ENCODE data around the gene GPC3. TPM values are rescaled to one million over a fixed set of nuclear protein-coding genes. Genes with fewer than 3 reads are reported as not detected.

The GPC3 gene
- polyA plus RNA-seq, 1 of the 3 experiments (the other 2 are of a cell fraction), result 1.4 TPM

GRCh38 chrX:133594156-133594555 is 391.2 kb downstream of the GPC3 start:
- H3K9me3 ChIP-seq, result no peaks in the 10 kb centered on the region
- no peak overlapping the region for H3K9ac ChIP-seq
- ChIA-PET CTCF (interaction anchor here (1.1 kb wide), 1 partner anchor 9 kb away, joined by 4 read pairs; no protein-coding TSS in a partner anchor), POLR2A (no interaction called here)
- H3K27me3 ChIP-seq (ENCODE audit: insufficient read depth), result no peaks in the 10 kb centered on the region; the same call in 1 of the 2 replicates
- no peak overlapping the region for H3K4me2 ChIP-seq
- TF ChIP-seq TCF12 (IDR thresholded peaks at IDR 0.05) (no peak), FOXM1 (IDR thresholded peaks at IDR 0.05; ENCODE audit: low read depth) (no peak), GATA2 (CRISPR knock-in tag; IDR thresholded peaks at IDR 0.05) (no peak), MEF2A (IDR thresholded peaks at IDR 0.05; ENCODE audit: borderline replicate concordance, low read depth) (no peak), TEAD4 (IDR thresholded peaks at IDR 0.05; ENCODE audit: borderline replicate concordance, insufficient read depth) (no peak), RXRA (IDR thresholded peaks at IDR 0.05; ENCODE audit: borderline replicate concordance, low read depth) (no peak), ELF1 (IDR thresholded peaks at IDR 0.05) (no peak), SMC3 (IDR thresholded peaks at IDR 0.05; ENCODE audit: low read depth, low read length) (no peak), RCOR1 (IDR thresholded peaks at IDR 0.05; ENCODE audit: low read length) (no peak), RAD21 (IDR thresholded peaks at IDR 0.05; ENCODE audit: low read length) (no peak), FOSL2 (IDR thresholded peaks at IDR 0.05; ENCODE audit: borderline replicate concordance, low read depth) (no peak), MXI1 (IDR thresholded peaks at IDR 0.05; ENCODE audit: low read depth, low read length) (no peak), JUND (IDR thresholded peaks at IDR 0.05) (no peak), RFX5 (IDR thresholded peaks at IDR 0.05; ENCODE audit: low read length) (no peak), GABPA (IDR thresholded peaks at IDR 0.05; ENCODE audit: low read depth) (no peak), REST (IDR thresholded peaks at IDR 0.05; ENCODE audit: low read depth, low read length) (no peak)
- TF ChIP-seq, protein P1, sequence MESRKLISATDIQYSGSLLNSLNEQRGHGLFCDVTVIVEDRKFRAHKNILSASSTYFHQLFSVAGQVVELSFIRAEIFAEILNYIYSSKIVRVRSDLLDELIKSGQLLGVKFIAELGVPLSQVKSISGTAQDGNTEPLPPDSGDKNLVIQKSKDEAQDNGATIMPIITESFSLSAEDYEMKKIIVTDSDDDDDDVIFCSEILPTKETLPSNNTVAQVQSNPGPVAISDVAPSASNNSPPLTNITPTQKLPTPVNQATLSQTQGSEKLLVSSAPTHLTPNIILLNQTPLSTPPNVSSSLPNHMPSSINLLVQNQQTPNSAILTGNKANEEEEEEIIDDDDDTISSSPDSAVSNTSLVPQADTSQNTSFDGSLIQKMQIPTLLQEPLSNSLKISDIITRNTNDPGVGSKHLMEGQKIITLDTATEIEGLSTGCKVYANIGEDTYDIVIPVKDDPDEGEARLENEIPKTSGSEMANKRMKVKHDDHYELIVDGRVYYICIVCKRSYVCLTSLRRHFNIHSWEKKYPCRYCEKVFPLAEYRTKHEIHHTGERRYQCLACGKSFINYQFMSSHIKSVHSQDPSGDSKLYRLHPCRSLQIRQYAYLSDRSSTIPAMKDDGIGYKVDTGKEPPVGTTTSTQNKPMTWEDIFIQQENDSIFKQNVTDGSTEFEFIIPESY (IDR thresholded peaks at IDR 0.05; ENCODE audit: borderline replicate concordance, low read depth), result no peak
- TF ChIP-seq, protein P2, sequence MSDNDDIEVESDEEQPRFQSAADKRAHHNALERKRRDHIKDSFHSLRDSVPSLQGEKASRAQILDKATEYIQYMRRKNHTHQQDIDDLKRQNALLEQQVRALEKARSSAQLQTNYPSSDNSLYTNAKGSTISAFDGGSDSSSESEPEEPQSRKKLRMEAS (IDR thresholded peaks at IDR 0.05; ENCODE audit: low read depth), result no peak
- TF ChIP-seq, protein P3, sequence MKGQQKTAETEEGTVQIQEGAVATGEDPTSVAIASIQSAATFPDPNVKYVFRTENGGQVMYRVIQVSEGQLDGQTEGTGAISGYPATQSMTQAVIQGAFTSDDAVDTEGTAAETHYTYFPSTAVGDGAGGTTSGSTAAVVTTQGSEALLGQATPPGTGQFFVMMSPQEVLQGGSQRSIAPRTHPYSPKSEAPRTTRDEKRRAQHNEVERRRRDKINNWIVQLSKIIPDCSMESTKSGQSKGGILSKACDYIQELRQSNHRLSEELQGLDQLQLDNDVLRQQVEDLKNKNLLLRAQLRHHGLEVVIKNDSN (IDR thresholded peaks at IDR 0.05; ENCODE audit: borderline replicate concordance, low read depth), result no peak
- no peak overlapping the region for H2AFZ ChIP-seq (ENCODE audit: low read depth)
- no peaks in the 10 kb centered on the region for H3K4me1 ChIP-seq (ENCODE audit: control insufficient read depth in 1 of 2, insufficient read depth in 2 of 2, low read depth in 1 of 2, low read length in 1 of 2)
- DNase-seq, result no peak
- H3K4me3 ChIP-seq (ENCODE audit: low read depth in 2 of 2, low read length in 1 of 2), result no peak overlapping the region
- no peaks in the 10 kb centered on the region for H3K79me2 ChIP-seq (ENCODE audit: insufficient read depth)
- H3K36me3 ChIP-seq (replicated peaks in 1 of 2; ENCODE audit: control insufficient read depth in 1 of 2, insufficient read depth in 2 of 2, low read length in 1 of 2), result no peaks in the 10 kb centered on the region
- 10% methylated on average over 3 of the region's 3 CpGs for WGBS (ENCODE audit: low lambda C conversion rate)
- H4K20me1 ChIP-seq (ENCODE audit: insufficient read depth), result no peaks in the 10 kb centered on the region
- H3F3A ChIP-seq (replicated peaks; ENCODE audit: insufficient read depth), result no peaks in the 10 kb centered on the region
- H3K27ac ChIP-seq (ENCODE audit: low read depth in 2 of 2, low read length in 1 of 2), result no peak overlapping the region
- no peaks in the 10 kb centered on the region for H3K9me2 ChIP-seq

All from SK-N-SH (cell line).